Transverse colon (tissue), 4 donors: ENCODE data around the gene PRRG1. TPM values are rescaled to one million over a fixed set of nuclear protein-coding genes. Genes with fewer than 3 reads are reported as not detected.

Experiments
- DNase-seq: peaks from one replicate; pipeline ENCODE4 v3.0.0-alpha.2; 2019
- H3K27ac ChIP-seq, 4 donors: fragments of 200-600 bp; sonication (generic); 2 replicates each; pipeline ENCODE4 v1.5.1; 2016 to 2018; ENCODE audit warnings: inconsistent platforms in 4 of 4
- H3K27me3 ChIP-seq: fragments of 200-600 bp; sonication (generic); 2 replicates; pipeline ENCODE4 v1.5.1; 2017; ENCODE audit warnings: inconsistent platforms
- H3K36me3 ChIP-seq, 4 donors: fragments of 200-600 bp; sonication (generic); 2 replicates each; pipeline ENCODE4 v1.5.1; 2017 to 2019; ENCODE audit warnings: inconsistent platforms in 4 of 4
- H3K4me1 ChIP-seq, 4 donors: fragments of 200-600 bp; sonication (generic); 2 replicates each; pipeline ENCODE4 v1.5.1; 2017 to 2020; ENCODE audit warnings: inconsistent platforms in 4 of 4
- H3K4me3 ChIP-seq, 4 donors: fragments of 200-600 bp; sonication (generic); 1 replicate in 1 of 4; 2 replicates in 3 of 4; pipeline versions ENCODE4 v1.5.1 to v1.6.1; 2017 to 2019; ENCODE audit warnings: inconsistent platforms in 4 of 4
- H3K9me3 ChIP-seq, 2 donors: fragments of 200-600 bp; sonication (generic); 2 replicates each; pipeline ENCODE4 v1.5.1; 2017 to 2019; ENCODE audit warnings: inconsistent platforms in 2 of 2
- EP300 ChIP-seq: sonication (generic); formaldehyde crosslinking; IDR thresholded peaks from one replicate; pipeline ENCODE4 v1.6.1; 2017; ENCODE audit warnings: antibody characterized with exemption, low read depth
- POLR2A ChIP-seq: fragments of 450-650 bp; IDR thresholded peaks from one replicate; pipeline ENCODE4 v1.6.1; 2016; ENCODE audit warnings: antibody characterized with exemption, mild to moderate bottlenecking, moderate library complexity
- POLR2AphosphoS5 ChIP-seq, 3 donors: sonication (generic); formaldehyde crosslinking; IDR thresholded peaks; one replicate each; pipeline ENCODE4 v1.6.1; 2016; ENCODE audit warnings: antibody characterized with exemption in 3 of 3
- WGBS, 2 donors: methylation state at CpG; one replicate each; pipeline ENCODE4 v1.1.5; 2018; ENCODE audit warnings: low coverage in 1 of 2; 5-methylcytosine and 5-hydroxymethylcytosine counted together
- in situ Hi-C, 4 donors: fragments of 200-750 bp; cut with MboI; loops; one replicate each; pipeline versions ENCODE4 v1.15.0 to v1.15.1; 2017; ENCODE audit warnings: low sequenced_read_pairs in 3 of 4, low pct_ligation_motif_present in 1 of 4, low pct_unique_long_range_greater_than_20kb in 1 of 4
- intact Hi-C: fragments of 100-400 bp; cut with DNase I; formaldehyde crosslinking; loops from one replicate; pipeline ENCODE4 v1.15.1; 2023; ENCODE audit warnings: low total_unique reads
- total RNA-seq, 4 donors: library from RNA; depleted of rRNA; stranded (reverse); fragments of >200 nt; gene quantifications; one replicate each; pipeline ENCODE4 v1.1.0, GENCODE V29; 2016
- TF ChIP-seq, protein P1 (sequence below), 5 experiments: fragments of 200-600 bp in 3 of 5; fragments of 450-650 bp in 2 of 5; sonication (generic) in 3 of 5; IDR thresholded peaks; 1 replicate in 2 of 5; 2 replicates in 3 of 5; pipeline ENCODE4 v1.5.1; 2016 to 2017; ENCODE audit warnings: antibody characterized with exemption in 5 of 5, inconsistent platforms in 3 of 5, mild to moderate bottlenecking in 2 of 5, moderate library complexity in 1 of 5

The PRRG1 gene
- total RNA-seq, 4 donors from 2014 or later, result 5.4 to 14.6 (median 11.6) TPM

DNA sequence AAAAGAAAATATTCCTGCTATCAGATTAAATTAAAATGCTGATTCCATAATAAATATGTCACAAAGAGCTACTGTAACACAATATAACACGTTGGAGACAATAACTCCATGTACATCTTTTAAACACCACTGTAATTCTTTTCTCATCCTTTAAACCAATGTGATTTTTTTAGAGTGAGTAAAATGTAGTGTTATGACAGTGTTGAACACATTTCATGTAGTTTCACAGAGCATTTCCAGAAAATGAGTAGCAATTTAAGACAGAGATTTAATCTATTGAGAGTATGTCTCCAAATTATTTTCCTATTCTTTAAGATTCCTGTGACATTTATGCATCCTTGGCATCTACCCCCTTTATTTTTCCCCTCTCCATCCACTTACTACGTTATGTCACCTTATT lies 17.1 kb upstream of the PRRG1 start:
- no peaks in the 10 kb centered on the region for H3K27me3 ChIP-seq
- no peak for DNase-seq
- no peaks in the 10 kb centered on the region for H3K9me3 ChIP-seq
- 21 to 56% methylated on average over 2 of the region's 2 CpGs for WGBS, 2 donors
- H3K4me1 ChIP-seq, result no peaks in the 10 kb centered on the region
- TF ChIP-seq POLR2A, result no peak
- TF ChIP-seq, protein P1, sequence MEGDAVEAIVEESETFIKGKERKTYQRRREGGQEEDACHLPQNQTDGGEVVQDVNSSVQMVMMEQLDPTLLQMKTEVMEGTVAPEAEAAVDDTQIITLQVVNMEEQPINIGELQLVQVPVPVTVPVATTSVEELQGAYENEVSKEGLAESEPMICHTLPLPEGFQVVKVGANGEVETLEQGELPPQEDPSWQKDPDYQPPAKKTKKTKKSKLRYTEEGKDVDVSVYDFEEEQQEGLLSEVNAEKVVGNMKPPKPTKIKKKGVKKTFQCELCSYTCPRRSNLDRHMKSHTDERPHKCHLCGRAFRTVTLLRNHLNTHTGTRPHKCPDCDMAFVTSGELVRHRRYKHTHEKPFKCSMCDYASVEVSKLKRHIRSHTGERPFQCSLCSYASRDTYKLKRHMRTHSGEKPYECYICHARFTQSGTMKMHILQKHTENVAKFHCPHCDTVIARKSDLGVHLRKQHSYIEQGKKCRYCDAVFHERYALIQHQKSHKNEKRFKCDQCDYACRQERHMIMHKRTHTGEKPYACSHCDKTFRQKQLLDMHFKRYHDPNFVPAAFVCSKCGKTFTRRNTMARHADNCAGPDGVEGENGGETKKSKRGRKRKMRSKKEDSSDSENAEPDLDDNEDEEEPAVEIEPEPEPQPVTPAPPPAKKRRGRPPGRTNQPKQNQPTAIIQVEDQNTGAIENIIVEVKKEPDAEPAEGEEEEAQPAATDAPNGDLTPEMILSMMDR (IDR thresholded peaks at IDR 0.05), result no peak
- TF ChIP-seq POLR2AphosphoS5 (IDR thresholded peaks at IDR 0.05), result no peak
- TF ChIP-seq EP300, result no peak
- no peak overlapping the region for H3K4me3 ChIP-seq
- H3K27ac ChIP-seq, result no peak overlapping the region
- no peaks in the 10 kb centered on the region for H3K36me3 ChIP-seq
- intact Hi-C loops (no loop called here), in situ Hi-C loops (no loop called here)

DNA sequence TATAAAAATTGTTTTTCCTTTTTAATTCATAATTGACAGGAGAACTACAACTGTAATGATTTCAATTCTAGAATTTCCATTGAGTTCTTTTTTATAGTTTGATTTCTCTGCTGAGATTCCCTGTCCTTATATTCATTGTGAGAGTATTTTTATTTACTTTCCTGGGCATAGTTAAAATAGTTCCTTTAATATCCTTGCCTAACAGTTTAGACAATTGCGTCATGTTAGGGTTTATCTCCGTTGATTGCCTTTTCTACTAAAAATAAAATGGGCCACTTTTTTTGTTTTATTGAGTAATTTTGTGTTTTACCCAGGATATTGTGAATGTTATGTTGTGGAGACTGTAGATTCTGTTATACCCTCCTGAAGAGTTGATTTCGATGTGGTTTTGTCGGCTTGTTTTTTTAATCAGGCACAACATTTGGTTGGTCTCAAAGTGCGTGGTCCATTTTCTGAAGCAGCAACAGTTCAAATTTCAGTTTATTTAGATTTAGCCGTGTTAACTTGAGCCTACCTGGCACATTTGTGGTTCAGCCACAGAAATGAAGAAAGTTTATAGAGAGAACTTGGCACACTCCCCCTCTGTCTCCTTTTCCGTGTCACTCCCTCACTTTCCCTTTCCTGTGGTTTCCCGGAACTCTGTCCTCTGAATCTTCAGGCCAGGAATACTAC lies 16.0 kb upstream of the PRRG1 start:
- in situ Hi-C loops (no loop called here), intact Hi-C loops (no loop called here)
- Histone ChIP-seq H3K27me3 (no peaks in the 10 kb centered on the region), H3K36me3 (no peaks in the 10 kb centered on the region), H3K4me1 (no peaks in the 10 kb centered on the region), H3K27ac (no peak overlapping the region), H3K9me3 (no peaks in the 10 kb centered on the region), H3K4me3 (no peak overlapping the region)
- WGBS, 2 donors, result 71 to 80% methylated on average over 2 to 8 of the region's 8 CpGs
- no peak for DNase-seq
- TF ChIP-seq EP300 (no peak), POLR2AphosphoS5 (IDR thresholded peaks at IDR 0.05) (no peak)

DNA sequence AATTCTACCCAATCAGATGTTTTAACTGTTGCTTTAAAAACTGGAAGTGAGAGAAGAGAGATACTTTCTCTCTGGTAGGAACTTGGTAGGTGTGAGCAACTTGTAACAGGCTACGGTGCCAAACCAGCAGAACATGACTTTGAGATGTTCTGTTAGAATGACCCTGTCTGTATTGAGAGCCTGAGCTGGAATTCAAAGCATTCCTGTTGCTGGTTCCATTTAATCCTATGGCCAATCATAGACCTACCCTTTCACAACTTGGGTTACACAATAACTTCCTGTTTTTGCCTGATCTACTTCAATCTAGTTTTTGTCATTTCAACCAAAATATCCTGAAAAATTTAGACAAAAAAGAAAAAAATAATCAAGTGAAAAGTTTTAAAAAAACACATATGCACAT lies 1.7 kb upstream of the PRRG1 start:
- TF ChIP-seq EP300, result no peak
- no peak for TF ChIP-seq POLR2A
- TF ChIP-seq, protein P1 (IDR thresholded peaks at IDR 0.05), result no peak
- TF ChIP-seq POLR2AphosphoS5 (IDR thresholded peaks at IDR 0.05), result no peak
- WGBS, 2 donors, result 52% methylated on average over 1 of the region's 1 CpG; no CpG with 5 or more reads in 1 of the 2 donors
- in situ Hi-C loops, result no loop called here

DNA sequence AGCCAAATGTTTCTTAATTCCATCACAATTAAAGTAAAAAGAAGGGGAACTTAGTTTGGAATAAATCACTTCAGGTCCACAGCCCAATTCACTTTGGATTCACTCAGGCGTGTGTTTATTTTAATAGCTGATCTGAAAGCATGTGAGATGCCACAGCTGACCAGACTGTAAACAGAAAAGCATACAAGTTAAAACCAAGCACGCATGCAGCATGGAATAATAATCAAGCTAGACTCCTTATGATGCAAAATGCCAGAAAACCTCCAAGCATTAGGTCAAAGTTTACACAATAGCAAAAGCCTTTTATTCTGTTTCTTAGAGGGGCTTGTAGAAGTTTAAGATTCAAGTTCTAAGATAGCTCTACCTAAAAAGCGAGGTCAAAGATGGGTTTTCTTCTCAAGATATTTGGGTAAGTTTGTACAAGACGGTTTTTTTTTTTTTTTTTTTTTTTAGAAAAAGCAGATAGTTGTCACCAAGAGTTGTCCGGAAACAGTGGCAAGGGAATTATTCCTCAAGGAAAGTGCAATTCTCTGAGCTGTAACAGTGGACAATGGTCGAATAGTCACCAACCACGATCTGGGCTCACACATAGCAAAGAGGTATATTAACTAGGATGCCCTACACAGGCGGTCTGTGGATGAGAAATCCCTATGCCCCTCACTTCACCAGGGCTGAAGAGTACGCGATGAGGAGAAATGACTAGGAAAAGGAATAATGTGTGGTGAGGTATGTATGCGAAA lies 763 bp upstream of the PRRG1 start:
- H3K4me1 ChIP-seq, result peaks cover 0 to 6% (median 1%) of the 10 kb centered on the region in 4 donors
- in situ Hi-C loops (no loop called here), intact Hi-C loops (no loop called here)
- no peaks in the 10 kb centered on the region for H3K36me3 ChIP-seq
- peak overlapping the region; percentile 26 to 65 (median 53) for H3K4me3 ChIP-seq
- no peak for DNase-seq
- H3K27me3 ChIP-seq, result no peaks in the 10 kb centered on the region
- H3K27ac ChIP-seq, result peak overlapping the region; percentile 60 to 88 (median 86)
- WGBS, 2 donors, result 38 to 40% methylated on average over 5 to 11 of the region's 11 CpGs
- TF ChIP-seq EP300 (no peak), POLR2A (no peak), POLR2AphosphoS5 (IDR thresholded peaks at IDR 0.05) (no peak)
- TF ChIP-seq, protein P1 (IDR thresholded peaks at IDR 0.05), result no peak
- H3K9me3 ChIP-seq, result no peaks in the 10 kb centered on the region

More for the DNA sequence above, 1.7 kb upstream of the PRRG1 start:
- Histone ChIP-seq H3K27me3 (no peaks in the 10 kb centered on the region), H3K4me3 (no peak overlapping the region), H3K27ac (no peak overlapping the region), H3K36me3 (no peaks in the 10 kb centered on the region), H3K4me1 (peaks cover 0 to 6% (median 1%) of the 10 kb centered on the region in 4 donors), H3K9me3 (no peaks in the 10 kb centered on the region)
- intact Hi-C loops, result no loop called here
- DNase-seq, result no peak
